ENCODE results near the gene PRKN.

- TF ChIP-seq ZNF331 (CRISPR knock-in tag; IDR thresholded peaks at IDR 0.05; ENCODE audit: low read depth) (no peak), CTCF (conservative IDR thresholded peaks at IDR 0.05; ENCODE audit: low read depth in 2 of 2) (no peak), ETS1 (IDR thresholded peaks at IDR 0.05) (no peak), EZH2 (IDR thresholded peaks at IDR 0.05; ENCODE audit: low read depth, unreplicated experiment) (no peak), POLR2AphosphoS5 (IDR thresholded peaks at IDR 0.05; ENCODE audit: low read depth) (no peak), EZH2phosphoT487 (IDR thresholded peaks at IDR 0.05; ENCODE audit: unreplicated experiment) (no peak), NANOG (IDR thresholded peaks at IDR 0.05; ENCODE audit: borderline replicate concordance) (no peak), ZNF462 (CRISPR knock-in tag; IDR thresholded peaks at IDR 0.05) (no peak), CREB1 (CRISPR knock-in tag; IDR thresholded peaks at IDR 0.05; ENCODE audit: low read depth) (no peak), ZNF114 (CRISPR knock-in tag; IDR thresholded peaks at IDR 0.05) (no peak), REST (IDR thresholded peaks at IDR 0.05; ENCODE audit: unreplicated experiment) (no peak)
Measured at GRCh38 chr6:161395716-161396231, 1331.8 kb downstream of the PRKN start.

Measured in GM23338 (cell line).